BE2C (cell line): ENCODE results near the gene HOXB2.

Source experiments
- DNase-seq: peaks from one replicate; pipeline ENCODE4 v3.0.0-alpha.2; 2020
- H3K27me3 ChIP-seq: fragments of 250-450 bp; sonication (Bioruptor Pico); 2 replicates; pipeline ENCODE4 v1.5.1; 2020; ENCODE audit warnings: mild to moderate bottlenecking
- H3K36me3 ChIP-seq: fragments of 250-450 bp; sonication (Bioruptor Pico); 2 replicates; pipeline ENCODE4 v1.5.1; 2020; ENCODE audit warnings: mild to moderate bottlenecking
- H3K4me1 ChIP-seq: fragments of 250-450 bp; sonication (Bioruptor Pico); 2 replicates; pipeline ENCODE4 v1.5.1; 2020
- H3K4me3 ChIP-seq: 2 replicates; pipeline ENCODE4 v1.5.1; 2011; ENCODE audit warnings: low read depth, low read length
- H3K9me3 ChIP-seq: fragments of 250-450 bp; sonication (Bioruptor Pico); 2 replicates; pipeline ENCODE4 v1.5.1; 2020
- TF ChIP-seq, protein P1 (sequence below): IDR thresholded peaks from 2 replicates; pipeline ENCODE4 v1.5.1; 2012; ENCODE audit warnings: mild to moderate bottlenecking, low read depth, low read length

The HOXB2 gene

DNA sequence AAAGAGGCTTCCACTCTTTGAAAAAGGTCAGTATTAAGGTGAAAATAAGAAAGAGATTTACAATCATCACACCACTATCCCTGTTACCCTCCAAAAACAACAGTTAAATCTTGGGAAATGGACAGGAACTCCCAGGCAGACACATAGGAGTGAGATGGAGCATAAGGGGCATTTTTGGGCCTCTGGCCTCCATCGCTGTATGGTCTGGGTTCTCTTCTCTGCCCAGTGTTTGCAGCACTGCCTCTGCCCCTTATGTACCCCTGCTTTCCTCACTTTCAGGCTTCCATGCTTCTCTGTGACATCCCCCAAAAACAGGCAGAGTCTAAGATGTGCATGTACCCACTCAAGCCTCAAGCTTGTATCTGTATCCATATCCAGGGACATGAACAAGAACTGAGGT lies 630 bp upstream of the HOXB2 start:
- TF ChIP-seq, protein P1, sequence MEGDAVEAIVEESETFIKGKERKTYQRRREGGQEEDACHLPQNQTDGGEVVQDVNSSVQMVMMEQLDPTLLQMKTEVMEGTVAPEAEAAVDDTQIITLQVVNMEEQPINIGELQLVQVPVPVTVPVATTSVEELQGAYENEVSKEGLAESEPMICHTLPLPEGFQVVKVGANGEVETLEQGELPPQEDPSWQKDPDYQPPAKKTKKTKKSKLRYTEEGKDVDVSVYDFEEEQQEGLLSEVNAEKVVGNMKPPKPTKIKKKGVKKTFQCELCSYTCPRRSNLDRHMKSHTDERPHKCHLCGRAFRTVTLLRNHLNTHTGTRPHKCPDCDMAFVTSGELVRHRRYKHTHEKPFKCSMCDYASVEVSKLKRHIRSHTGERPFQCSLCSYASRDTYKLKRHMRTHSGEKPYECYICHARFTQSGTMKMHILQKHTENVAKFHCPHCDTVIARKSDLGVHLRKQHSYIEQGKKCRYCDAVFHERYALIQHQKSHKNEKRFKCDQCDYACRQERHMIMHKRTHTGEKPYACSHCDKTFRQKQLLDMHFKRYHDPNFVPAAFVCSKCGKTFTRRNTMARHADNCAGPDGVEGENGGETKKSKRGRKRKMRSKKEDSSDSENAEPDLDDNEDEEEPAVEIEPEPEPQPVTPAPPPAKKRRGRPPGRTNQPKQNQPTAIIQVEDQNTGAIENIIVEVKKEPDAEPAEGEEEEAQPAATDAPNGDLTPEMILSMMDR: no peak
- H3K4me1 ChIP-seq: no peaks in the 10 kb centered on the region
- no peaks in the 10 kb centered on the region for H3K9me3 ChIP-seq
- DNase-seq: no peak
- H3K36me3 ChIP-seq: no peaks in the 10 kb centered on the region
- H3K4me3 ChIP-seq: no peak overlapping the region
- H3K27me3 ChIP-seq: peaks cover 96% of the 10 kb centered on the region

DNA sequence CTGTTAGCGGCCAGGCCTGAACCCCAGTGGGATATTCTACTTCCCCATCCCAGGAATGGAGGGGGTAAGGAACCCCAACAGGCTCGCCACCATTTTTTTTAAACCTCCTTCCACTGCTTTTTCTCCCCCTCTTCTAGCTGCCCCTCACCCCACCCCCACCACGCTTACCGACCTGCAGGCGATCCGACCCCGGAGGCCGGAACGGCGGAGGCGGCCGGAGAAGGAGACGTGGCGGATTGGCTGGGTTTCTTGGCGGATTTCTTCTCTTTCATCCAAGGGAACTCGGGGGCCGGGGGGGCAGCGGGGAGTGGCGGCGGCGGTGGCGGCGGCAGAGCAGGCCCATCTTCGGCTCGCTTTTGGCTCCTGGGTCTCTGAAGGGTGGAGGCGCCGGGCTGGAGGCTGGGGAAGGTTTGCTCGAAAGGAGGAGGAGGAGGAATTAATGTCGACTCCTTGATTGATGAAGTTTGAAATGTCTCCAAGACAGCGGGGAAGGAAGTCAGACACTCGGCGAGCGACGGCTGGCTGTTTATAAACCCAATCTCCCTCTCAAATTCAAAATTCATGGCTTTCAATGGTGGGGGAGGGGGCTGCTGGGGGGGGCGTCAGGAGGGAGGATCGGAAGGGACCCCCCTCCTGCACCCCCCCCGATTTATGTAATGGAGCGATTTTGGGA lies 424 bp downstream of the HOXB2 start:
- Histone ChIP-seq H3K27me3 (peaks cover 94% of the 10 kb centered on the region), H3K36me3 (no peaks in the 10 kb centered on the region), H3K4me3 (no peak overlapping the region), H3K4me1 (no peaks in the 10 kb centered on the region), H3K9me3 (no peaks in the 10 kb centered on the region)
- no peak for DNase-seq
- TF ChIP-seq, protein P1: no peak

DNA sequence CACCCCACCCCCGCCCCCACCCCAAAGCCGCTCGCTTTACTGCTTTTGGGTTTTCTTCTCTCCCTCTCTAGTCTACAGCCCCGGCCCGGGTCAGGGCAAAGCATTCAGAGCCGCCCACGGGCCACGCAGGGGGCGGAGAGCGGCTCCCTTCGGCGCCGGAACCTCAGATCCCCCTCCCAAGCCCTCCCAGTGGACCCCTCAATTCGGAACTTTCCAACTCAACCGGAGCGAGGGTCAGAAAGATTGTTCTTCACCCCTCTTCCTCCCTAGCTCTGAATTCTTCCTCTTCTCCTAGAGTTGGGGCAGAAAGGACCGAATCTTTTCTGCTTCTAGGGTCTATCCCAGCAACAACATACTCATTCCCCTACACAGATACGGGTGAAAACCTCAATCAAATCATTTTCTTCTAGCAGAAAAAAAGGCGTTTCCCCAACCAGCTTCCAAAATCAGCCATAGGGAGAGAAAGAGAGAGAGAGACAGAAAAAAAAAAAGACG lies 1.0 kb downstream of the HOXB2 start:
- Histone ChIP-seq H3K4me1 (no peaks in the 10 kb centered on the region), H3K9me3 (no peaks in the 10 kb centered on the region), H3K27me3 (peaks cover 92% of the 10 kb centered on the region), H3K36me3 (no peaks in the 10 kb centered on the region), H3K4me3 (no peak overlapping the region)
- TF ChIP-seq, protein P1: no peak
- DNase-seq: no peak

DNA sequence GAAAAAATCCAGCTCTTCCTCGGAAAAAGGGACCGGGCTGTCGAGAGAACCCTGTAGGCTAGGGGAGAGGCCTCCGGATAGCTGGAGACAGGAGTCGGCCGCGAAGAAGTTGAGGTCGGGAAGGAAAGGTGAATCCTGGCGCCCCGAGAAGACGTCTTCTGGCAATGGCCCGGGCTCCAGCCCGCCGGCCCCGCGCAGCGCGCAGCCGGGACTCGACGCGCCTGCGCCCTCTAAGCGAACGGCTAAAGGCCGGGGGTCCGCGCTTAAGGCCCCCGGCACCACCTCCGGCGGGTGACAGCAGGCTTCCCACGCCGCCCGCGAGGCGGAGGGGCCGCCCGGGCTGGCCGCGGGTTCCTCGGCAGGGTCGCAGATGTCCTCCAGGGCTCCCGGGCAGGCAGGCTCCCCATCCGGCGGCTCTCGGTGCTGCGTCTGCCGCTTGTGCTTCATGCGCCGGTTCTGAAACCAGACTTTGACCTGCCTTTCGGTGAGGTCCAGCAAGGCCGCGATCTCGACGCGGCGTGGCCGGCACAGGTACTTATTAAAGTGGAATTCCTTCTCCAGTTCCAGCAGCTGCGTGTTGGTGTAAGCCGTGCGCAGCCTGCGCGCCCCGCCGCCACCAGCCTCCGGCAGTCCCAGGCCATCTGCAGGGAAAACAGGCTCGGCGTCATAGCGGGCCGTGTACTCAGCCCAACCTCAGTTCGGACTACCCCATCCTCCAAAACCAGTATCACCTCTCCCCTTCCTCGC lies 1.6 kb downstream of the HOXB2 start:
- peaks cover 90% of the 10 kb centered on the region for H3K27me3 ChIP-seq
- no peaks in the 10 kb centered on the region for H3K4me1 ChIP-seq
- TF ChIP-seq, protein P1: no peak
- no peaks in the 10 kb centered on the region for H3K9me3 ChIP-seq
- no peaks in the 10 kb centered on the region for H3K36me3 ChIP-seq
- DNase-seq: no peak
- H3K4me3 ChIP-seq: no peak overlapping the region

DNA sequence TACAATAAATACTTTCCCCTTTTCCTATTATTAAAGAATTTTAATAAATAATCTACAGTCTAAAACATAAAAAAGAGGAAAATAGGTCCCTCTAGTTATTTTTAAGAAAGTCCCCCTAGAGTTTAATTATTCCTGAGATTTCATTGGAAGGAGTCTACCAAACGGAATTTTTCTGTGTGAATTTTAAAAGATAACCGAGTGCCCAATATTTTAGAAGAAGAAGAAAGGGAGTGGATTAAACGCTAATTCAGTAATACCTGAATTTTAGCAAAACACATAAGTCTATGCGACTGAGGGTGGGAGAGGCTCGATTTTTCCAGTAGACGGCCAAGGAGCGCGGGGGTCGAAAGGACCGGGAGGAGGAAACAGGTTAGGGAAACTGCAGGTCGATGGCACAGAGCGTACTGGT lies 2.2 kb downstream of the HOXB2 start:
- peaks cover 93% of the 10 kb centered on the region for H3K27me3 ChIP-seq
- no peak overlapping the region for H3K4me3 ChIP-seq
- H3K9me3 ChIP-seq: no peaks in the 10 kb centered on the region
- no peaks in the 10 kb centered on the region for H3K36me3 ChIP-seq
- no peak for DNase-seq
- TF ChIP-seq, protein P1: no peak
- H3K4me1 ChIP-seq: no peaks in the 10 kb centered on the region

DNA sequence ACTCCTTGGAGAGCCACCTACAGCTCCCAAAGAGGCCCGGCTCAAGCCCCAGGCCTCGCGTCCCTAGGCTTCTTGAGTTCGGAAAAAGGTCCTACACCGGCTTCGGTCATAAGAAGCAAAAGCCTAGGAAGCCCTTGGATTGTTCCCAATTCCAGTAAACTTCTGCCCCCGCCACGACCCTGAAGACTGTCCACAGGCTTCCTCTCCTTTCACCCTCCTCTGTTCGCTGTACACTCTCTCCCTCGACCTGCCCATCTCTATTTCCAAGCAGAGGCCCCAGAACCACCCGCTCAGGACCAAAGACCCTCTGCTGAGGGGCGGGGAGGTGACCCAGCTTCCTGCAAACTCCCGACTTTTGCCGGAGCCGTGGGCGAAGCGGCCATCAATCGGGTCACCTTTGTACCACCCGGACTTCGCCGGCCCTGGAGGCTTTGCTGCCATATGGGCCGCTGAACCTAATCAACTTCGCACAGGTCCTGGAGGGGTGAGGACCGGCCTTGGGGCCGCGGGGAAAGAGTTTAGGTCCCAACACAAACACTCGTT lies 2.7 kb downstream of the HOXB2 start:
- no peak for DNase-seq
- no peaks in the 10 kb centered on the region for H3K36me3 ChIP-seq
- H3K4me3 ChIP-seq: no peak overlapping the region
- TF ChIP-seq, protein P1: no peak
- no peaks in the 10 kb centered on the region for H3K9me3 ChIP-seq
- H3K4me1 ChIP-seq: no peaks in the 10 kb centered on the region
- H3K27me3 ChIP-seq: peaks cover 93% of the 10 kb centered on the region
